Caki2 (cell line): ENCODE results near the gene MCEMP1. TPM values are rescaled to one million over a fixed set of nuclear protein-coding genes. Genes with fewer than 3 reads are reported as not detected.

Source experiments
- DNase-seq: peaks from one replicate; pipeline ENCODE4 v3.0.0-alpha.2; 2015; ENCODE audit warnings: low read depth
- in situ Hi-C: cut with HindIII; loops from 2 replicates; pipeline ENCODE4 v1.10.0; 2016; ENCODE audit warnings: low sequenced_read_pairs, low pct_unique_long_range_greater_than_20kb, mixed read lengths
- total RNA-seq: library from RNA; depleted of rRNA; stranded (reverse); fragments of >200 nt; shearing (Covaris generic); gene quantifications from 2 replicates; pipeline ENCODE4 v1.2.3, GENCODE V29; 2014; ENCODE audit warnings: low replicate concordance; rRNA removed

Gene MCEMP1, protein sequence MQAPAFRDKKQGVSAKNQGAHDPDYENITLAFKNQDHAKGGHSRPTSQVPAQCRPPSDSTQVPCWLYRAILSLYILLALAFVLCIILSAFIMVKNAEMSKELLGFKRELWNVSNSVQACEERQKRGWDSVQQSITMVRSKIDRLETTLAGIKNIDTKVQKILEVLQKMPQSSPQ
- total RNA-seq, result not detected in 2 replicates

DNA sequence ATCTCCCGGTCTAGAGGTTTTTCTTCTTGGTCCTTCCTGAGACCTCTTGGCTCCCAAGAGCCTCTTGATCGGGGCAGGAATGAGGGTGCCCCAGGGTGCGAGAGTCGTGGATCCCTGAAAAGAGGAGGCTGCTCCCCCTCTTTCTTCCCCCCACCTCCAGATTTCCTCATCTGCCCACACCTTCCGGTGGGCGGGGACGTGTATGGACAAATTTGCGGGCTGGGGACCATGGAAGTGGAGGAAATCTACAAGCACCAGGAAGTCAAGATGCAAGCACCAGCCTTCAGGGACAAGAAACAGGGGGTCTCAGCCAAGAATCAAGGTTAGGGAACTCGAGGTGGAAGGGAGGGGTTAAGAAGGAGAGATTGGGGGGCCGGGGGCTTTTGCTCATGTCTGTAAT lies at the start of gene MCEMP1:
MCEMP1 (plus strand) TSS at position 237 of the 400 bp plus-strand sequence; CDS start at position 268, 31 bp downstream.
- no peak for DNase-seq
- in situ Hi-C loops, result no loop called here

DNA sequence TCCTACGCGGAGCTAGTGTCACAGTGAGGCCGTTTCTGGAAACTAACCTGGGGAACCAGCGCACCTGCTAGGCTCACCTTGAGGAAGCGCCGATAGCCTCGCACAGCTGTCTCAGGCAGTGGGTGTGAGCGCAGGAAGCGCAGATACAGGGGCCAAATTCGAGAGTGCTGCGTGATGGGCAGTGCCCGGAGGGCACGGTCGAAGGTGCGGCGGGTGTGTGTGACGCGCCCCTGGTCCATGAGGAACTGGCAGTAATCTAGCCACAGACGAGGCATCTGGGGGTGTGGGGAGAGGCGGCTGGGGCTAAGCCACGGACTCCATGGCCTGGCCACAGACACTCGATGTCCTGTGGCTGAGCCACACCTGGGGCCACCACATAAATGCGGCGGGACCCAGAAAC lies 49.7 kb upstream of the MCEMP1 start:
- no peak for DNase-seq
- in situ Hi-C loops, result no loop called here

DNA sequence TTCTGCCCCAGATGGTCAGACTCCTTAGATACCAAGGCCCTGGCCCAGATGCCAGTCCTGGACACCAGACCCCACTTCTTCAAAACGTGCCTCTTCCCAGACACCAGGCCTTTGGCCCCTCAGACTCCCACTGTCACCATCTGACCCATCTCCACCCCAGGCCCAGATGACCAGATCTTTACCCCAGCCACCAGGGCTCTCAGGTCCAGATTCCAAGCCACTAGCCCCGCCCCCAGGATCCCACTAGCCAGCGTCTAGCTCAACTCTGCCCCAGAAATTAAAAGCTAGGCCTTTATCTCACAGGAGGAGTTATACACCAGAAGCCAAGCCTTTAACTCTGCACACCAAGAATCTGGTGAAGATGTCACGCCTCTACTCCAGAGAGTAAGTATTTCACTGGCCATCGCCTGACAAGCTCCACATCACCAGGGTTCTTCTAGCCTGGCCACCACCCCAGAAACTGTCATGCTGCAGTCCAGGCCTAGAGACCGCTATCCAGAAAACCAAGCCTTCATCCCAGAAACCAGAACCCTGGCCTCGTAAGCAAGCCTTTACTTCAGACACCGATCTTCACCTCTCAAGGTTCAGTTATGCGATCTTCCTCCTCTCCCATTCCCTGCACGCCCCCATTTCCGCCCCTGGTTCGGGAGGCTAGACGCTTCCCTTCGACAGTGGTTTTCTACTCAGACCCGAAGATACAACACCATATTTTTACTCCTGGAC lies 48.1 kb upstream of the MCEMP1 start:
- DNase-seq, result no peak
- in situ Hi-C loops, result no loop called here

DNA sequence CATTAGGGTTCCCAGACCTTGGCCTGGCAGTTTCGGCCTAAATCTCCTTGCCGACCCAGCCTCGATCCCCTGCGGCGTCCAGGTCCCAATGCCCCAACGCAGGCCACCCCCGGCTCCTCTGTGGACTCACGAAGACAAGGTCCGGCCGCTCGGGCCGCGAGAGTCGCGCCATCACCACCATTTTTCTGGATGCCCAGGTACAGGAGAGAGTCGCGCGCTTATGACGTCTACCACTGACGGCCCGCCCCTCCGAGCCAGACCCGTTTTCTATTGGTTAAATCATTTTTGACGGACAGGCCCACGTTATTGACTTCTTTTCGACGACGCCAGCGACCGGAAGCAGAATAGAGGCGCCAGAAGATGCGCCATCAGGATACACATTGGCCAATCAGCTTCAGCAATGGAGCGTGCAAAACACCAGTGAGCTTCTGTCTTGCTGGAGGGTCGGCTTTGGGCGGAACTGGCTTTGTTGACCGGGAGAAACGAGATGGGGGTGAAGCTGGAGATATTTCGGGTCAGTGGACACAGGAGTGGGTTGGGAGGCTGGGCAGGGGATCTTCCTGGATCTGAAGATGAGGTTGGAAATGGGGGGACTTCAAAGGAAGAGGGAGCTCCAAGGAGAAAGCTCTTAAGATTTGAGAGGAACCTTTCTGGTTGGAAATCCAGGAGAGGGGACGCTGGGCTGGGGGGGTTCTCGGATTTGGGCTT lies 47.4 kb upstream of the MCEMP1 start, which contains the start of the genes PET100 and XAB2:
PET100 (plus strand) TSS at position 447 of the 708 bp plus-strand sequence; CDS start at position 488, 41 bp downstream.
XAB2 (minus strand) TSS at position 199 of the 708 bp plus-strand sequence; CDS start at position 181, 18 bp downstream.
- in situ Hi-C loops, result no loop called here
- DNase-seq, result peak; percentile 92

DNA sequence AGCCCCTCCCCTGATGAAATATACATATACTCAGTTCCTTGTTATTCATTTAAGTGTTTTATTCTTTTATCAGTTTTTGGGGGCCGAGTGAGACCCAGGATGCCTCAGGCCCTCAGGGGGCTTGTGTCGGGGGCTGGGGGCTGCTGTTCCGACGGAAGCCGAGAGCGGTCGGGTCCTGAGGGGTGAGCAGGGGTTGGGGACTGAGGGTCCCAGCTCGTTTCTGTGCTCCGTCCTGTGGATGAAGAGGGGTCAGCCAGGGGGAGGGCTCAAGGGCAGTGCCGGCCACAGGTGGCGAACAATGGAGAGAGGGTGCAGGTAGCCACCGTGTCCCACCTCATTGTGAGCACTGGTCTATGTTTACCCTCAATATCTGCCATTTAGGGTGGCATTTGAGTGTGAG lies 45.3 kb upstream of the MCEMP1 start:
- in situ Hi-C loops, result no loop called here
- no peak for DNase-seq

DNA sequence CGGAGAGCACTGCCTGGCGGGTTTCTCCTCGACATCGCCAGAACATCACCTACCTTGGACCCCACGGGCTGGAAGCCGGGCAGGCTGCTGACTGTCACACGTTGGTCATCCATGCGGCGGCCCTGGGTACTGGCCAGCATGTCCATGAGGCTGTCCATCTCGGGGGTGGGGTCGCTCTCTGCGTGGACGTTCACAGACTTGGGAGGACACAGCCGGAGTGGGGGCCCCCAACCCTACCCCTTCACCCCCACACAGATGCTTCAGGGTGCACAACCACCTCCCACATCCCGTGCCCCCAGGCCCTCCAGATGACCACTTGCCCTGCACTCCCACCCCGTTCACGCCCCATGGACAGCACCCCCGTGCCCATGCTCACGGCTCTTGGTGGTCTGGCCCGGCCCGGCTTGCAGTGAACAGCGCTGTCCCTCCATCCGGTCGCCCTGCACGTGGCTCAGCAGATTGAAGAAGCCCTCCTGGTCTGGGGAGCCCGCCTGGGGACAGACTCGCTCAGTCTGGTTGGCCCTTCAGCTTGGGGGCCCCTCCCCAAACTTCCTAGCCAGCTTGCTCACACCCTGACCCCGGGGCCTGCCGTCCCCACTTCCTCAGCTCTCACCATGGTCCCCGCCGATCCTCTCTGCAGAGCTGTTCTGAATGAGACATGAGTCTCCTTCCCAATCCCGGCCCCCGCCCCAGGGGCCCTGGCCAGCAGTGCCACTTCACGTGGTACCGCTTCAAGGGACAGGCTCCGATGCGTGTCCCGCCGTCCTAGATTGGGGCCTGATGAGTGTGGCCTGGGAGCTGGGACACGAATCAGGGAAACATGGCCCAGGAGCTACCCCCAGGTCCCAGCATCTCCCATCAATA lies 44.3 kb upstream of the MCEMP1 start:
- no peak for DNase-seq
- in situ Hi-C loops, result no loop called here

DNA sequence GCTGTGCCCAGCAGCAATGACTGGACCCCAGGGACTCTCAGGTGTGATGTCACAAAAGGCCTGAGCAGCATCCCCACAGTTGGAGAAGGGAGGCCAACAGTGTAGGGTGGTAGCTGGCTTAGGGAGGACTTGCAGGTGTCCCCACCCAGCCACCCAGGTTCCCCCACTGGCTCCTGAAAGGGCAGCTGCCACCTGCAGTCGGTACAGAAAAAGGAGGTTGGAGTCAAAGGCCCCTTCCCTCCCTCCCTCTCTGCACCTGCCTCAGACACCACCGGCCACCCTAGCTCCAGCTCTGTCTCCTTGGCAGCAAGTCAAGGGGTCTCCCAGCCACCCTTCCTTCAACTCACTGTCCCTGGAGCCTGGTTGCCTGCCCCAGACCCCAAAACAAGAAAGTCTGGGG lies 43.2 kb upstream of the MCEMP1 start, which contains the start of gene PCP2:
PCP2 (minus strand) TSS at position 22 of the 400 bp plus-strand sequence. CDS start 262 bp downstream, outside the sequence.
- in situ Hi-C loops, result no loop called here
- no peak for DNase-seq

DNA sequence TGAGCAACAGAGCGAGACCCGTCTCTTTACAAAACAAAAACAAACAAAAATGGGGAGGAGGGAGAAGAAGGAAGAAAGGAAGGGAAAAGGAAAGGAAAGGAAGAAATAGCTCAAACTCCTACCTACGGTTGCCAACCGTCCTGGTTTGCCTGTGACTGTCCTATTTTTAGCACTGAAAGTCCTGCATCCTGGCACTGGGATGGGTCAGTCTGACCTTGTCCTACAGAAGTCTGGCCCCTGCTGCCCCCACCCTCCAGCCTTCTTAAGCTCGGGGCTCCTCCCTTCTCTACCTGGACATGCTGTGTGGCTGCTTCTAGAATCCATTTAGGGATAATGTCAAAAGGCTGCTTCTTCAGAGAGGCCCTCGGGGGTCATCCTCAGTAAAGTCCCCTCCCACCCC lies 41.2 kb upstream of the MCEMP1 start:
- in situ Hi-C loops, result no loop called here
- DNase-seq, result no peak

DNA sequence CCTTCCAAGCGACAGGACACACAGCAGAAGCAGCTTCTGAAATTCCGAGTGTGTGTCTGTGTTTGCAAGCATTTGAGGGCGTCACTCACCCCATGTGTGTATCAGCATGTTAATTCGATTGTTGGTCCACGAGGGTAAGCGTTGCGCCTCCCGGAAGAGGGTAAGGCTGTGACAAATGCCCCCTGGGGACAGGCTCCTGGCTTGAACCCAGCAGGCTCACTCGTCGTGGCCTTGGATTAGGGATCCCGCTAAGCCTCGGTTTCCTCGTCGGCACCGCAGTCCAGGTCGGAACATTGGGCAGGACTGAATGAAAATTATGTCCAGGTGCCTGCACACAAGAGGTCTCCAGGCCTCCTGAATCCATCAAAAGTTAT lies 40.6 kb upstream of the MCEMP1 start:
- in situ Hi-C loops, result no loop called here
- no peak for DNase-seq

DNA sequence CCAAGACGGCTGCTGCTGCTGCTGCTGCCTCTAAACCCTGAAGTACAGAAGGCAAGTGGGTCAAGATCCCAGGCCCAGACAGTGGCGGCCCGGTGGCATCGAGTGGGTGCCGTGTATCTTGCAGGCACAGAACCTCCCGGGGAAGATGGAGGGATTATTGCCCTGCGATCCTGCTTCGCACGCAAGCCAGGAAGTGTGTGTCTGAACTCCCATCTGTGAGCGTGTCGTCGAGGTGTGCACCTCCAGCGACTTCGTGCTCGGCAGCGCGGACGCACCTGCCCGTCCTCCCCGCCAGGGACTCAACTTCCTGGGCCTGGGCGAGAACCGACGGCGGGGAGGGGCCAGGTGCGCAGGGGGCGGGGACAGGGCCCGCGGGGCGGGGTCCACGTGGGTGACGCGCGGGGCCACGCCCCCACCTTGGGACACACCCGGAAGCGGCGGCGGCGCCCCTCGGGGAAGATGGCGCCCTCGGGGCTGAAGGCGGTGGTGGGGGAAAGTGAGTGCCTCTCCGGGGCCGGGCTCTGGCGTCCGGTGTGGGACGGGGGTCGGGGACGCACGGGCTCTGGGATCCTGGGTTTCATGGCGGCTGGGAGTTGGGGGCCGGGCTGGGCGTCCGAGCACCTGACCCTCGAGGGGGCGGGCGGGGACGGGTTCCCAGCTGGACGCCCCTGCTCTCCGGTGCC lies 40.1 kb upstream of the MCEMP1 start, which contains the start of gene STXBP2:
STXBP2 (plus strand) TSS at position 420 of the 683 bp plus-strand sequence; CDS start at position 460, 40 bp downstream.
- in situ Hi-C loops, result no loop called here
- DNase-seq, result peak; percentile 28

DNA sequence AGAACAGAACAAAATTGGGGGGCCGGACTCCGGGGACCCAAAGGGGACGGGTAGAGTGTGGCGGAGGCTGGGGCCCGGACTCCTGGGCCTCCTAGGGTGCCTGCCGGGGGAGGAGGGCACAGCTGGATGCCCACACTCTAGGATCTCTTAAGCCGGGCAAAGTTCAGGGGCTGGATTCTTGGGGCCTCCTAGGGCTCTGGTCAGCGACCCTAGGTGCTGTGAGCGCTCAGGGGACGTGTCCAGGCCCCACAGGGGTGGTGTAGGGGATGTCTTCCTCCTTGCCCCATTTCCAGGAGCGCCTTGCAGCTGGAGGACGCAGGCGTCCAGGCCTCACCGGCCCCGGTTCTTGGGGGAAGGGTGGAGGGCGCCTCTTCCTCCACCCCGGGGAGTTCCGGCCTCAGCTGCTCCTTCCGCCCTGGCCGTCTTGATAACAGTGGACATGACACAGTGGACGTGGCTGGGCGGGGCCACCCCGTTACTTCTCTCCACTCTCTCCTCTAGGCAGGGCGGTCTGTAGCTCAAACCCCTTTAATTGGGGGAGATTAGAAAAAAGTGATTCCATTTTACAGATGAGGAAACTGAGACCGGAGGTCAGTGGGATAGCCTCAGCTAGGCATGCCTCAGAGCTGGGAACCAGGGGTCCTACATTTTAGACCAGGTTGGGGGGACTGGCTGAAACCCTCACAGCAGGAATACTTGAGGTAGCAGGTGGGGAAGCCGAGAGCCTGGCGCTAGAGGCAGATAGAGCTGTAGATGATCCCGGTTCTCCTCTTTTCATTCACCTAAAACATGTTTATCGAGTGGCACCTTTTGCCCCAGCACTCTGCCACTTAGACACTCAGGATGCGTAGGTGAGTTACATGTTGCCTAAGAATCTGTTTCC lies 39.3 kb upstream of the MCEMP1 start:
- DNase-seq, result peak; percentile 9
- in situ Hi-C loops, result no loop called here

DNA sequence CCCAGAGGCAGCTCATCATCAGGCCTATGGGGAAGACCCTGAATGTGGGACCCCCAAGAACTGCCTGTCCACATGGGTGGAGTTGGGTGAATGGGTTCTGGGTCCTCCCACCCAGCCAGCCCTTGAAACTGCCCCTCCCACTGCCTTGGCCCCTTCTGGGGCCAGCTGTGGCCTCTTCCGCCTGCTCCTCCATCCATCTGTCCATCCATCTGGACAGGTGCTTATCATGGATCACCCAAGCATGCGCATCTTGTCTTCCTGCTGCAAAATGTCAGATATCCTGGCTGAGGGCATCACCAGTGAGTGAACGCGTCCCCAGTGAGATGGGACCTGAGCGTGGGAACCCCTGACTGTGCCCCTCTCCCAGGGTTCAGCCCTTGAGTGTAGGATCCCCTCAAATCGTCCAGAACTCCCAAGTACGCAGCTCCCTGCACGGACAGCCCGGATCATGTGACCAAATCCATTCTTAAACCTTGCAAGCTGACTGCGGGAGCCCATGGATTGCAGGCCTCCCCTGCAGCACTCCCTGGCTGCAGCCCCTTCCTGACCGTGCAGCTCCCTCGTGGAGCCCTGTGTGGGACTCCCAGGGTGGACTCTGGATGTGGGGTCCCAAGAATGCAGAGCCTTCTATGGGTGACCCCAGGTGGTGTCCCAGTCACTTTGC lies 38.0 kb upstream of the MCEMP1 start:
- no peak for DNase-seq
- in situ Hi-C loops, result no loop called here

DNA sequence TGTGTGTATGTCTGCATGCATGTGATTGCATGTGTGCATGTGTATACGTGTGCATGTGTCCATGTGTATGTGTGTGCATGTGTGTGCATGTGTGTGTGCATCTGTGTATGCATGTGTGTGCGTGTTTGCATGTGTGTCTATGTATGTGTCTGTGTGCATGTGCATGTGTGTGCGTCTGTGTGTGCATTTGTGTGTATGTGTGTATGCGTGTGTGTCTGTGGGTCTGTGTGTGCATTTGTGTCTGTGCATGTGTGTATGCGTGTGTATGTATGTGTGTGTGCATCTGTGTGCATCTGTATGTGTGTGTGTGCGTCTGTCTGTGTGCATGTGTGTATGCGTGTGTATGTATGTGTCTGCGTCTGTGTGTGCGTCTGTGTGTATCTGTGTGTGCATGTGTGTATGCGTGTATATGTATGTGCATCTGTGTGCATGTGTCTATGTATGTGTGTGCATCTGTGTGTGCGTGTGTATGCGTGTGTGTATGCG lies 37.0 kb upstream of the MCEMP1 start:
- in situ Hi-C loops, result no loop called here
- no peak for DNase-seq

DNA sequence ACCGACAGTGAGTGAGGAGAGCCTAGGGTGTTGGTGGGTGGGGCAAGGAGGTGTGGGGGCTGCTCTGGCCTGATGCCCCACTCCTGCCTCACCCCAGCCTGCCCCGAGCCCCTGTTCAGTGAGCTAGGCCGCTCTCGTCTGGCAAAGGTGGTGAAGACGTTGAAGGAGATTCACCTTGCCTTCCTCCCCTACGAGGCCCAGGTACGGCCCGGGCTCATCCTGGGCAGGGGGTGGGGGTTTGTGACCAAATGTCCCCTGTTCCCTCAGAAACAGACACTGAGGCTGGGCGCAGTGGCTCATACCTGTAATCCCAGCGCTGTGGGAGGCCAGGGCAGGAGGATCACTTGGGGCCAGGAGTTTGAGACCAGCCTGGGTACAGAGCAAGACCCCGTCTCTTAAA lies 36.1 kb upstream of the MCEMP1 start:
- DNase-seq, result no peak
- in situ Hi-C loops, result no loop called here

DNA sequence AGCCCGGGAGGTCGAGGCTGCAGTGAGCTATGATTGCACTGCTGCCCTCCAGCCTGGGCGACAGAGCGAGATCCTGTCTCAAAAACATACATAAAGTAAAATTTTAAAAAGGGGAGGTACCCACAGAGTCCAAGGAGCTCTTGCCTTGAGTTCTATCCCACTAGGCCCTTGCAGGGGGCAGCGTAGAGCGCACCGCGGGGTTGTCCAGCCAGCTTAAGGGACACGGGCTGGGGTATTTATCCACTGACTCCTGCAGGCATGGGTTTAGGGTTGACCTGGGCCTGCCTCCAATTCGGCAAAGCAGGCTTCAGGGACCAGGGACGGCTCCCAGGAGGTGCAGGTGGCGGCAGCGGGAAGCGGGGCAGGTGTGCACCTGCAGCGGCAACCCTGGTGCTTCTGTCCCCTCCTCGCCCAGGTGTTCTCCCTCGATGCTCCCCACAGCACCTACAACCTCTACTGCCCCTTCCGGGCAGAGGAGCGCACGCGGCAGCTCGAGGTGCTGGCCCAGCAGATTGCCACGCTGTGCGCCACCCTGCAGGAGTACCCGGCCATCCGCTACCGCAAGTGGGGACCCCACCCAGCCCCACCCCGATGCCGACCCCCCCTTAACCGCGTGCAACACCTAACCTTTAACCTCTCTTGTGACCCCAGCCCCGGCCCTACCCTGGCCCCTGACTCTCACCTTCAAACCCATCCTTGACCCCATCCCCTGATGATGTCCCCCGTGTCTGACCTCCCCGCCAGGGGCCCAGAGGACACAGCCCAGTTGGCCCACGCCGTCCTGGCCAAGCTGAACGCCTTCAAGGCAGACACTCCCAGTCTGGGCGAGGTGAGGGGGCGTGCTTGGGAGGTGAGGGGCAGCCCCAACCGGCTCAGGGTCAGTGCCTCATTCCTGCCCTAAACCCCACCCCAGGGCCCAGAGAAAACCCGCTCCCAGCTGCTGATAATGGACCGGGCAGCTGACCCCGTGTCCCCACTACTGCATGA lies 35.3 kb upstream of the MCEMP1 start:
- DNase-seq, result no peak
- in situ Hi-C loops, result no loop called here
